Activated CD4-positive, alpha-beta memory T cell treated with anti-CD3 and anti-CD28 coated beads, Interleukin-2, amount 10 ng/mL, durations not matched to agents 7 days and 5 days (primary cell): ENCODE data around the gene PELI3. TPM values are rescaled to one million over a fixed set of nuclear protein-coding genes. Genes with fewer than 3 reads are reported as not detected.
A peak's percentile ranks its signal among the peaks of the same experiment; 100 is the strongest.

Experiments used
- CTCF ChIA-PET: fragments of 350-600 bp; sonication (Branson Sonifier 250); formaldehyde crosslinking; loops from one replicate; lab custom pipeline; 2021; ENCODE audit warnings: antibody characterized with exemption, inconsistent platforms; lab: Charles Lee
- POLR2A ChIA-PET: fragments of 350-600 bp; sonication (Branson Sonifier 250); formaldehyde crosslinking; loops from one replicate; lab custom pipeline; 2021; ENCODE audit warnings: antibody characterized with exemption; lab: Charles Lee
- DNase-seq: peaks from one replicate; pipeline ENCODE4 v3.0.0-alpha.2; 2020
- H3K27ac Mint-ChIP-seq: one replicate; pipeline ENCODE4 v1.8.0; 2021; ENCODE audit warnings: mild to moderate bottlenecking, mixed read lengths
- H3K27me3 Mint-ChIP-seq: one replicate; pipeline ENCODE4 v1.8.0; 2021; ENCODE audit warnings: mixed read lengths
- H3K36me3 Mint-ChIP-seq: one replicate; pipeline ENCODE4 v1.8.0; 2021; ENCODE audit warnings: low read depth, mixed read lengths
- H3K4me1 Mint-ChIP-seq: one replicate; pipeline ENCODE4 v1.8.0; 2021; ENCODE audit warnings: mixed read lengths
- H3K4me3 Mint-ChIP-seq: one replicate; pipeline ENCODE4 v1.8.0; 2021; ENCODE audit warnings: mild to moderate bottlenecking, mixed read lengths
- H3K9me3 Mint-ChIP-seq: one replicate; pipeline ENCODE4 v1.8.0; 2021; ENCODE audit warnings: mixed read lengths
- total RNA-seq, 2 experiments: library from RNA; stranded (reverse); gene quantifications; one replicate each; pipeline ENCODE4 v1.2.3, GENCODE V29; 2021

Gene PELI3
- total RNA-seq, 2 experiments from 2014 or later, result 6.8 to 7.5 TPM

DNA sequence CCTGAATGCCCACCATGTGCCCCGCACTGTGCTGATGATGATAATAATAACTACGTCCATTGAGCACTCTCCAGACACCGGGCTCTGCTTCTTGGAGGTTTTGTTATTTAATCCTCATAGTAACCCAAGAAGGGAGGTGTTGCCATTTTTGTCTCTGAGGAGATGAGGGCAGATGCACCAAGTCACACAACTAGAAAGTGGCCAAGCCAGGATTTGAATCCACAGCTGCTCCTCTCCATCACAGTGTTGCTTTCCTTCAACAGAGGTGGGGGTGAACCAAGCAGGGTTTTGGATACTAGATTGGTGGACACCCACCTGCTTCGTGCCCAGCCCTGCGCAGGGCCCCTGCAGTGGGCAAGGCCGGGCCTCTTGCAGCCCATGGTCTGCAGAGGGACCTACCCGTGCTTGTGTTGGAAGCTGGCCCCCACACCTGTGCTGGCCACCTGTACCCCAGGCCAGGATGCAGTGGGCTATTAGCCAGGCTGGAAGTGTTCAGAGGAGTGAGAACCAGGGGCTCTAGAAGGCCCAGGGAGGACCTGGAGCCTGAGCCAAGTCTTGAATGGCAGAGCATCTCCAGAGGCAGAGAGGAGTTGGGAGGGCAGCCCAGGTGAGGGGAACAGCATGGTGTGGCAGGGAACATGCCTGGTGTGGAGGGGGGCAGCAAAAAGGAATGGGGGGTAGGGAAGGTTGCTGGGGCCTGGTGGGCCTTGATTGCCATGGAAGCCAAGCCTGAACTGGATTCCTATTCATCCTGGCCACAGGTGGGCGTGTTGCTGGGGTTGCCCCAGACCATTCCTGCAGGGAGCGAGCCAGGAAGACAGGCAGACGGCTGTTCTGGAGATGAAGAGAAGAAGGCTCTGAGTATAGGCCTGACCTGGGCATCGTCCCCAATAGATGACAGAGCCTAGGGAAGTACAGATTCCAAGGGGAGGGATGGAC, 10.8 kb downstream of the PELI3 start:
- no peaks in the 10 kb centered on the region for H3K36me3 Mint-ChIP-seq
- POLR2A ChIA-PET, result no interaction called here
- H3K27ac Mint-ChIP-seq, result no peak overlapping the region

DNA sequence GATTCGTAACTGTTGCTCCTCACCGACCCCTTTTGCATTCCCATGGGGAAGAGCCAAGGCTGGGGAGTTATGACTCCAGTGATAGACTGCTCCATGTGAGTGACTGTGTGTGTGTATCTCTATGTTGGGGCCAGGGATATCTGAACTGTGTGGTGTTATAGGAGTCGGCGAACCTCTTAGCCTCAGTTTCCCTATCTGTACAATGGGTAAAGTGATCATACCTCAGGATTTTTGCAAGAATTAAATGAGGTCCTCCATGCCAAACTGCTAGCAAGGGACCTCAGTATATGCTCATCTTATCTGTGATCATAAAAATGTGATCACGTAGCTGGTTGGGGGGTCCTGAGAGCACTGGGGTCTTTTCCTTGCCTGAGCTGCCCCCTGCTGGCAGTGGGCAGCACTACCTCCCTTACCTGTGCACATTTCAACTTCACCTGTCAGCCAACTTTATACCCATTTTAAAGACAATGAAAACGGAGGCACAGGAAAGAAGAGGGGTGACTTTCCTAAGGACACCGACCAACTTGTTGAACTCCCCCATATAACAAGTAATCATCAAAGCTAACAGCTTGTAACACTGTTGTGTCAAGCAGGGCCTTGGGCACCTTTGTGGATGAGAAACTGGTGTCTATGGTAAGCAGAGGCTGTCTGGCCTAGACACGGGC, 12.2 kb downstream of the PELI3 start:
- Mint-ChIP-seq H3K4me1 (peaks cover 25% of the 10 kb centered on the region), H3K36me3 (no peaks in the 10 kb centered on the region), H3K9me3 (no peaks in the 10 kb centered on the region), H3K27ac (peak overlapping the region; percentile 86), H3K4me3 (peak overlapping the region; percentile 78), H3K27me3 (no peaks in the 10 kb centered on the region)
- DNase-seq, result peak; percentile 28
- ChIA-PET POLR2A (interaction anchor here (0.5 to 2.4 kb wide), 5 partner anchors 9 to 160 kb away, joined by 3 to 28 read pairs (median 15); partner anchors contain the start of genes MRPL11, PELI3 and RBM4), CTCF (interaction anchor here (0.6 to 3.7 kb wide), 7 partner anchors 10 to 61 kb away, joined by 3 to 37 read pairs (median 4); partner anchors contain the start of genes BBS1, MRPL11 and PELI3)

More for the DNA sequence above, 10.8 kb downstream of the PELI3 start:
- CTCF ChIA-PET, result interaction anchor here (0.6 to 3.7 kb wide), 3 partner anchors 9 to 201 kb away, joined by 3 to 37 read pairs (median 3); partner anchors contain the start of genes PELI3 and RBM4B
- H3K9me3 Mint-ChIP-seq, result no peaks in the 10 kb centered on the region
- DNase-seq, result no peak
- H3K27me3 Mint-ChIP-seq, result no peaks in the 10 kb centered on the region
- peak overlapping the region; percentile 24 for H3K4me3 Mint-ChIP-seq
- peaks cover 23% of the 10 kb centered on the region for H3K4me1 Mint-ChIP-seq

DNA sequence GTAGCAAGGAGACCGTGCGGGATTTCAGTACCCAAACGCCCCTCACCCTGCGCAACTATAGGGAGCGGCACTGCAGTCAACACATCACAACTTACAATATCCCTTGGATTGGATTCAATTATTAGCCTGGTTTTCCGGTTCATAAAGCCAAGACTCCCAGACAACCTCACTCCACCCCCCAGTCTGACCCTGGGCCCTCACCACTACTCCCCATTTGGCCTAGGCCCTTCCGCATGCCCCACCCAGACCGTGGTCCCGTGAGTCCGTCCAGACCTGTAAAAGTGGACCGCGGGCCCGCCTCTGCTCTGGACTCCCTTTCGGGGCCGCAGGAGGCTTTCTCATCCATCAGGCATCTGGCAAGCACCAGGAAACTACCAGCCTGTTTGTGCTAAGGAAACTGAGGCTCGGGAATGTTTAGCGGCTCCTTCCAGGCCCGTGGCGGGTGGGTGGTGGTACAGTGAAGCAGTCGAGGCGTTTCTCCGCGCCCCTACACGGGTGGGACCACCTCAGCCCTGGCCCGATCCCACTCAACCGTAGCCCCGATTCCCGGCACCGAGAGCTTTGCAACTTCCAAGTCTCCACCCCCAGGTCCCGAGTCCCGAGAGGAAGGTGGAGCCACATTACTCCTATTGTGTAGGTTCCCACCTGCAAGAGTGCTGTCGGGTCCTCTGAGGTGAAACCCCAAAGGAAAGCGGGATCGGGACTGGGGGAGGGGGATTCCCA, 12.8 kb downstream of the PELI3 start:
- H3K27me3 Mint-ChIP-seq, result no peaks in the 10 kb centered on the region
- ChIA-PET POLR2A (interaction anchor here (0.6 to 2.4 kb wide), 25 partner anchors 10 to 364 kb away, joined by 3 to 28 read pairs (median 4); partner anchors contain the start of genes ACTN3, MRPL11, NPAS4 and PELI3), CTCF (interaction anchor here (0.8 to 3.7 kb wide), 16 partner anchors 10 to 199 kb away, joined by 3 to 37 read pairs (median 5); partner anchors contain the start of genes BBS1, CCDC87, MRPL11 and NPAS4)
- peaks cover under 1% of the 10 kb centered on the region for H3K36me3 Mint-ChIP-seq
- H3K4me1 Mint-ChIP-seq, result peaks cover 25% of the 10 kb centered on the region
- peak overlapping the region; percentile 78 for H3K4me3 Mint-ChIP-seq
- peak overlapping the region; percentile 86 for H3K27ac Mint-ChIP-seq
- no peak for DNase-seq
- no peaks in the 10 kb centered on the region for H3K9me3 Mint-ChIP-seq

DNA sequence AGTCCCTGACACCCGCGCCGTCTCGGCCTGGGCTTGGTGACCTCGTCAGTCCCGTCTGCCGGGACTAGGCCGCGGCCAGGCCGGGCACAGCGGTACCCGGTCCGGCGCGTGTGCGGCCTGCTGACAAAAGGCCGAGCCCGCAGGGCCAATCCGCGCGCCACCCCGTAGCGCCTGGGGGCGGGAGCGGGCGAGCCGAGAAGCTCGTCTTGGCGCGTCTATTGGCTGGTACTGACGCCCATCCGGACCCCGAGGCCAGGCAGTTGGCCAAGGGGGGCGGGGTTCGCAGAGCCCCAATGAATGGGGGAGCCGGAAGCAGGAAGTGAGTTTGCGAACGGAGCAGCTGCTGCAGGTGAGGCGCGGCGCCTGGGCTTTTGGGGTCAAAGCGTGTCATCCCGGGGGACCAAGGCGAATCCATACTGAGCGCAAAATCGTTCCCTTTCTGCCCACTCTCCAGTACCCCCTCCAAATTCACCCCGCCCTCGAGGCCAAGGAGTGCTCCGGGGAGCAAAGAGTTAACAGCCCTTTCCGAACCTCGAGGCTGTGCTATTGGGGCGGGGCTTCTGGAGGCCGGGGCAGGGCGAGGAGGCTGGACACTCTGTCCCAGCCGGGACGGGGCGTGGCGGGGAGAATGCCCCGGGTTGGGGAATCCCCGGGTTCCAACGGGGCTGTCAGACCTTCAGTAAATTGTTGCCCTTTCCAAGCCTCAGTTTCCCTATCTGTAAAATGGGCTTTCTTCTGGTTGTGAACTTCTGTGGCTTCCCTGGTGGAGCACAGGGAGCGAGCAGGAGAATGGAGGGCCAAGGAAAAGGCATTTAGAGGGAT, 13.6 kb downstream of the PELI3 start, which contains the start of gene DPP3:
Gene DPP3 (plus strand): TSS at position 318 of the 822 bp plus-strand sequence. CDS start 1,767 bp downstream, outside the sequence.
- Mint-ChIP-seq H3K27ac (peak within 1 kb of the TSS; percentile 86), H3K4me3 (peak within 1 kb of the TSS; percentile 78), H3K27me3 (no peaks in the 10 kb centered on the region), H3K9me3 (no peaks in the 10 kb centered on the region), H3K4me1 (peaks cover 27% of the 10 kb centered on the region), H3K36me3 (peaks cover 4% of the 10 kb centered on the region)
- ChIA-PET POLR2A (interaction anchor here (0.6 to 2.4 kb wide), 27 partner anchors 11 to 363 kb away, joined by 3 to 28 read pairs (median 4); partner anchors contain the start of genes ACTN3, MRPL11, NPAS4 and PELI3), CTCF (interaction anchor here (0.6 to 3.7 kb wide), 13 partner anchors 11 to 198 kb away, joined by 3 to 37 read pairs (median 5); partner anchors contain the start of genes CCDC87, MRPL11, NPAS4 and PELI3)
- peak; percentile 97 for DNase-seq

DNA sequence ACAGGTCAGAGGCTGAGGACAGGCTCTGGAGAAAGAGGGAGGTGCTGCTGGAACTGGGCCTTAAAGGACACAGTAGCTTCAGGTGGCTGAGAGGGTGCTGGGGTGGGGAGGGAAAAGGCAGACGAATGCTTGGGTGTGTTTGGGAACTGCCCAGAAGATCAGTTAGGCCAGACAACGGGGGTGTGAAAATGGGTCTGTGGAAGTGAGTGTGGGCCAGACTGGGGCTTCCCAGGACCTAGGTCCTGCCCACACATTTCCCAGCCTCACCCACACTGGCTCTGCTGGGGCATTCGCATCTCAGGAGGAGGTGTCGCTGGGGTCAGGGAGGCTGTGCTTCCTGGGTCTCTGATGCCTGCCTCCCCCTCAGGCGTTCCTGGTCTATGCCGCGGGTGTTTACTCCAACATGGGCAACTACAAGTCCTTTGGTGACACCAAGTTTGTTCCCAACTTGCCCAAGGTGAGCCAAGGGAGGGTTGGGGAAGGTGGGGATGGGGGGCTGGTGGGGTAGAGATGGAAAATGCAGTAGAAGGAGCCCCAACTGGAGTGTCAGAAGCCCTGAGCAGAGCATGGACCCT, 18.2 kb downstream of the PELI3 start:
- H3K36me3 Mint-ChIP-seq, result peaks cover 18% of the 10 kb centered on the region
- H3K4me3 Mint-ChIP-seq, result no peak overlapping the region
- ChIA-PET CTCF (no interaction called here), POLR2A (interaction anchor here (1.1 kb wide), 1 partner anchor 19 kb away, joined by 3 read pairs; the partner anchor contains the start of gene PELI3)
- no peaks in the 10 kb centered on the region for H3K27me3 Mint-ChIP-seq
- no peak for DNase-seq
- H3K9me3 Mint-ChIP-seq, result no peaks in the 10 kb centered on the region
- H3K27ac Mint-ChIP-seq, result no peak overlapping the region
- peaks cover 16% of the 10 kb centered on the region for H3K4me1 Mint-ChIP-seq

DNA sequence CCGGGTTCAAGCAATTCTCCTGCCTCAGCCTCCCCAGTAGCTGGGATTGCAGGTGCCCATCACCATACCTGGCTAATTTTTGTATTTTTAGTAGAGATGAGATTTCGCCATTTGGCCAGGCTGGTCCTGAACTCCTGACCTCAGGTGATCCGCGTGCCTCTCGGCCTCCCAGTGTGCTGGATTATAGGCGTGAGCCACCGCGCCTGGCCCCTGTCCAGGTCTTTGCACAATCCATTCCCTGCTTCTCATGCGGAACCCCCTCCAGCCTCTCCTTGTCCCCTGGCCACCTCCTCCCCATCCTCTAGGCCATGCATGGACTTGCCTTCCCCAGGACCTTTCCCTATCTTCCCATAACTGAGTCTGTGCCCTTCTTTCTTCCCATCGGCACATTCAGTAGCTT, 22.3 kb downstream of the PELI3 start:
- Mint-ChIP-seq H3K9me3 (no peaks in the 10 kb centered on the region), H3K4me3 (no peak overlapping the region), H3K4me1 (peaks cover 2% of the 10 kb centered on the region), H3K27ac (no peak overlapping the region), H3K27me3 (no peaks in the 10 kb centered on the region), H3K36me3 (peaks cover 30% of the 10 kb centered on the region)
- ChIA-PET CTCF (interaction anchor here (1.4 kb wide), 1 partner anchor 10 kb away, joined by 5 read pairs; no protein-coding TSS in a partner anchor), POLR2A (no interaction called here)
- no peak for DNase-seq

DNA sequence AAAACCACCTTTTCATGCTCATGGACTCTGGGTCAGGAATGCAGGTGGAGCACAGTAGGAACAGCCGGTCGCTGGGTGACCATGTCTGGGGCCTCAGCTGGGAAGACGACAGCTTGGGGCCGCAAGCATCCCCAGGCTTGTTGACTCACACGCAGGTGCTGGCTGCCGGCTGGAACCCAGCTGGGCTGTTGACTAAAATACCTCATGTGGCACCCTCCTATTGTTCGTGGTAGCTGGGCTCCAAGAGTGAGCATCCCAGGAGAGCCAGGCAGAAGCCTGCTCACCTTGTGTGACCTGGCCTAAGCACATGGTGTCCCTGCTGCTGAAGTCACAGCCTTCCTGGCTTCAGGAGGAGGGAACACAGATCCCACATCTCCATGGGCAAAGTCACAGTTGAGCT, 22.9 kb downstream of the PELI3 start:
- ChIA-PET CTCF (interaction anchor here (0.6 to 2.7 kb wide), 4 partner anchors 9 to 164 kb away, joined by 3 to 10 read pairs (median 4); partner anchors contain the start of gene DPP3), POLR2A (no interaction called here)
- Mint-ChIP-seq H3K27me3 (no peaks in the 10 kb centered on the region), H3K27ac (no peak overlapping the region), H3K4me3 (no peak overlapping the region), H3K4me1 (peaks cover 2% of the 10 kb centered on the region), H3K36me3 (peaks cover 29% of the 10 kb centered on the region), H3K9me3 (no peaks in the 10 kb centered on the region)
- no peak for DNase-seq

DNA sequence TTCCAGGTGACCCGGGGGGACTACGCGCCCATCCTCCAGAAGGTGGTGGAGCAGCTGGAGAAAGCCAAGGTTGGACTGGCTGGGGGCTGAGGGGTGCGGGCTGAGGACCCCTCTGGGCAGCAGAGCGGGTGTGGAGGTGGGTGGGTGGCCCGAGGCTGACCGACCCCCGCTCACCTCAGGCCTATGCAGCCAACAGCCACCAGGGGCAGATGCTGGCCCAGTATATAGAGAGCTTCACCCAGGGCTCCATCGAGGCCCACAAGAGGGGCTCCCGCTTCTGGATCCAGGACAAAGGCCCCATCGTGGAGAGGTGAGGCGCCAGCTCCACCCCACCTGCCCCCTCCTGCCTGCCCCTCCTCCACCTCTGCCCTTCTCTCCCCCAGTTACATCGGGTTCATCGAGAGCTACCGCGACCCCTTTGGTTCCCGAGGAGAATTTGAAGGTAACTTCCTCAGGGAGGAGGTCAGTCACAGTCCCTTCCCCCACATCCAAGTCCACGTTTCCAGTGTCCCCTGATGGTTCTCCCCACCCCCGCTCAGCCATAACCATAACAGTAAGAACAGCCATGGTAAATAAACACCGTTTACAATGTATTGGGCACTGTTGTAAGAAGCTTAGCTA, 24.7 kb downstream of the PELI3 start:
- no peak for DNase-seq

DNA sequence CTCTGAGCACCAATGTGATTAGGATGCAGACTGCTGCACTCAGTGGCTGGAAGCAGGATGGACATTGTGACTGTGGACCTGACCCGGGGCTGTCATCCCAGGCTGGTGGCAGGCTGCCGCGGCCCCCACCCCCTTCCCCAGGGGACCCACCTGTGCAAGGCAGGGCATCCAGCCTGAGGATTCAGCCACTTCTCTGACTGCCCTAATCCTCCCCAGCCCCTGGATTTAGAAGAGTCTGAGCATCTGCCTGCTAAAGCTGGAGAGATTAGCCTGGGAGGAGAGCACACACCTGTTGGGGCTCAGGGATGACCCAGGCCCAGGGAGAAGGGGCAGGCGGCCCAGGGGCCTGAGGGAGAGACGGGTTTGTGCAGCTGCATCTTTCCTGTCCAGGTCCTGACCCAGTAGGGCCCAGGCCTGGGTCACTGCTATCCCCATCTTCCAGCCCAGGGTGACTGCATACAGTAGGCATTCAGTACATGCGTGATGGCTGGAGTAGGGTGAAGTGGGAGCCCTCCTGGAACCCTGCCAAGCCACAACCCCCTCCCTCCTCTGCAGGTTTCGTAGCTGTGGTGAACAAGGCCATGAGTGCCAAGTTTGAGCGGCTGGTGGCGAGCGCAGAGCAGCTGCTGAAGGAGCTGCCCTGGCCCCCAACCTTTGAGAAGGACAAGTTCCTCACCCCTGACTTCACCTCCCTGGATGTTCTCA, 25.6 kb downstream of the PELI3 start:
- POLR2A ChIA-PET, result interaction anchor here (1.7 kb wide), 1 partner anchor 12 kb away, joined by 4 read pairs; the partner anchor contains the start of gene DPP3

More for the DNA sequence above, 24.7 kb downstream of the PELI3 start:
- peaks cover 27% of the 10 kb centered on the region for H3K36me3 Mint-ChIP-seq
- H3K9me3 Mint-ChIP-seq, result no peaks in the 10 kb centered on the region
- ChIA-PET CTCF (interaction anchor here (0.6 to 2.7 kb wide), 7 partner anchors 11 to 403 kb away, joined by 3 to 10 read pairs (median 3); partner anchors contain the start of genes DPP3 and MRPL11), POLR2A (interaction anchor here (1.0 to 1.7 kb wide), 2 partner anchors 11 to 36 kb away, joined by 4 read pairs; partner anchors contain the start of gene DPP3)
- H3K27ac Mint-ChIP-seq, result no peak overlapping the region
- H3K27me3 Mint-ChIP-seq, result no peaks in the 10 kb centered on the region
- no peaks in the 10 kb centered on the region for H3K4me1 Mint-ChIP-seq
- no peak overlapping the region for H3K4me3 Mint-ChIP-seq

DNA sequence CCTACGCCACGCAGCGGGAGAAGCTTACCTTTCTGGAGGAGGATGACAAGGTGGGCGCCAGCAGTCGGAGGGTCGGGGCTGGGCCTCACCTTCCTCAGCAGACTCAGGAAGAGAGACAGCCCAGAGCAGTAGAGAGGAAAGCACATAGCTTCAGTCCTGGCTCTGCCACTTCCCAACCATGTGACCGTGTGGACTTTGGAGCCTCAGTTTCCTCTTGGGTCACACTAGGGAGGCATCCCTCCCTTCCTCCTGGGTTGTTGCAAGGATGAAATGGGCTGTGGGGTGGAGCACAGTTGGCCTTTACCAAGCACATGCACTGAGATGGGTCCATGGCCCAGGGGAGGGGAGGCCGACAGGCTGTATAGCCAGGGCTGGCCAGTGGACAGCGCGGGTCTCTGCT, 26.4 kb downstream of the PELI3 start:
- Mint-ChIP-seq H3K9me3 (no peaks in the 10 kb centered on the region), H3K4me1 (no peaks in the 10 kb centered on the region), H3K27me3 (no peaks in the 10 kb centered on the region), H3K27ac (no peak overlapping the region), H3K4me3 (no peak overlapping the region), H3K36me3 (peaks cover 27% of the 10 kb centered on the region)
- POLR2A ChIA-PET, result no interaction called here
- no peak for DNase-seq
- CTCF ChIA-PET, result no interaction called here

More for the DNA sequence above, 25.6 kb downstream of the PELI3 start:
- H3K4me3 Mint-ChIP-seq, result no peak overlapping the region
- H3K27ac Mint-ChIP-seq, result no peak overlapping the region
- no peaks in the 10 kb centered on the region for H3K27me3 Mint-ChIP-seq
- no peak for DNase-seq
- CTCF ChIA-PET, result interaction anchor here (0.6 to 2.7 kb wide), 2 partner anchors 12 to 234 kb away, joined by 4 to 10 read pairs; partner anchors contain the start of gene DPP3
- H3K36me3 Mint-ChIP-seq, result peaks cover 29% of the 10 kb centered on the region
- H3K4me1 Mint-ChIP-seq, result no peaks in the 10 kb centered on the region
- no peaks in the 10 kb centered on the region for H3K9me3 Mint-ChIP-seq
